HT-29 (cell line): ENCODE measurements around the gene RAET1G. TPM values are rescaled to one million over a fixed set of nuclear protein-coding genes. Genes with fewer than 3 reads are reported as not detected.
"Not testable (repeated sequence)": the region's sequence is repeated elsewhere in the genome, so short reads cannot be mapped to it uniquely, and the experiment has no call there.

Experiments used
- DNase-seq: peaks from one replicate; pipeline ENCODE4 v3.0.0-alpha.2; 2015; ENCODE audit warnings: low spot score
- total RNA-seq: library from RNA; depleted of rRNA; stranded (reverse); fragments of >200 nt; shearing (Covaris generic); gene quantifications from 2 replicates; pipeline ENCODE4 v1.2.3, GENCODE V29; 2014

Gene RAET1G
- total RNA-seq, 1 experiment from 2014 or later, result 0.51 TPM

DNA sequence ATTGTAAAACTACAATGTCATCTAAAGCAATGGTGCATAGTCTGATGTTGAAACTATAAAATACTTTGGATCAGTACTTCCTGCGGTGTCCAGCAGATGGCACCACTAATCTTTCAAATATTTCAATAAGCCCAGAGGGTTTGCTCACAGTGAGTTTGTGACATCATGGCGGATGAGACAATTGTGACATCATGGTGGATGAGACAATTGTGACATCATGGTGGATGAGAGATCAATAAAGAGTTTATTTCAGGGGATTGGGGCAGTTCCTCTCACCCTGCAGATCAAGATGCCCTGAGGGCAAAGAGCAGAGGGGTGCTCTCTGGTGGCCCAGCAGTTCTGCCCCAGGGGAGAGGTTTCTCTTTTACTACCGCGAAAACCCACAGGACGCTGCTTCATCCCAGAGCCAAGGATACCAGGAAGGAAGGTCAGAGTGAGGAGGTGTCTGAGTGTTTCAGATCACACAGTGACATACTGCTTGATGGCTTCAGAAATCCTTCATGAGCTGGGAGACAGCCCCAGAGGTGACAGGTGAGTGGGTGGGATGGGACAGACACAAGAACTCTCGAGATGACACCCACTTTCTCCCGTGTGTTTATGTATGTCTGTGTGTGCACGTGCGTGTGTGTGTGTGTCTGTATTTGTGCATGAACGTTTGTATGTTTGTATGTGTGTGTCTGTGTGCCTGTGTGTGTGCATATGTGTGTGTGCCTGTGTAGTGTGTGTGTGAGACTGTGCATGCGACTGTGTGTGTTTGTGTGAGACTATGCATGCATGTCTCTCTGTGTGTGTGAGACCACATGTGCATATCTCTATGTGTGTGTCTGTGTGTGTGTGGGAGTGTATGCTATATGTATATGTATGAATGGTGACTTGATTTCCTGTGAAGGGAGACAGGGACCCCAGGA, 11.6 kb upstream of the RAET1G start:
- DNase-seq, result peak; percentile 83

DNA sequence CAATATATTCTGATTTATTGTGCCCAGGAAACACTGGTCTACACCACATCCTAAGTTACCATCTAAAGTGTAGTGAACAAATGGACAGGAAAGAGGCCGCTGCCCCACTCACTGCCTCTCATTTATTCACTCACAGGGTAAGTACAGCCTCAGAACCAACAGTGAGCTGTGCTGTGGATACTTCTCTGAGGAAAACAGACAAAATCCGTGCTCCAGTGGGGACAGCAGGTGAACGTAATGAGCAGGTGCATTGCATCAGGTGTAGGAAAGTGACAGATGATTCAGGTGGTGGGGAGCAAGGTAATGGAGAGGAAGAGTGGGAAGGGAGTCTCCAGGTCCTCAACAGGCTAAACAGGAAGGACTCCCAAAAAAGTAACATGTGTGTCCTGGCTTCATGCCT, 10.5 kb upstream of the RAET1G start:
- DNase-seq, result no peak

DNA sequence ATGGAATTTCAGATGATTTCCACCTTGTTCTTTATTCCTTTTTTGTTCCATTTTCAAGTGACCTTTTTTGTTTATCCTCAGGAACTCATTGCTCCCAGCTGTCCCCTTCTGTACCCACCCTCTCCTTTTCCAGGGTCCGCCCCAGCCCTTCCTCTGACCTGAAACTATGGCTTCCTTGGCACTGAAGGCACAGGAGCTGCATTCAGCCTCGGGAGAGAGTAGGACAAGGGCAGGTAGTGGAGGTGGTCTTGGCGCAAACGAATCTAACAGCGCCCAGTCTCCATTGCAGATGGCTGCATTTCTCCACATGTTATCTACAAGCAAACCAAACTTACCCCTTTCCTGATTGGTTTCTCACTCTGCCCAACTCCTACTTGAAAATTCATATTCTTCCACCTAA, 10.1 kb upstream of the RAET1G start:
- DNase-seq, result no peak

DNA sequence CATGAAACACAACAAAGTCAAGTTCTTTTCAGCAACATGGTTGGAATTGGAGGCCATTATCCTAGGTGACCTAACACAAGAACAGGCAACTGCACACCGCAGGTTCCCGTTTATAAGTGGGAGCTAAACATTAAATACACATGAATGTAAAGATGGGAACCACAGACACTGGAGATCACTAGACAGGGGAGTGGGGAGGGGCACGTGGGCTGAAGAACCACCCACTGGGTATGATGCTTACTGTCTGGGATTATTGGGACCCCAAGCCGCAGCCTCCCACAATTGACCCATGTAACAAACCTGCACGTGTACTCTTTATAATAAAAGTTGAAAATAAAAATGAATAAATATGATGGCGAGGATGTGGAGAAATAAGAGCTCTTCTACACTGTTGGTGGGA, 8.6 kb upstream of the RAET1G start:
- DNase-seq, result no peak

DNA sequence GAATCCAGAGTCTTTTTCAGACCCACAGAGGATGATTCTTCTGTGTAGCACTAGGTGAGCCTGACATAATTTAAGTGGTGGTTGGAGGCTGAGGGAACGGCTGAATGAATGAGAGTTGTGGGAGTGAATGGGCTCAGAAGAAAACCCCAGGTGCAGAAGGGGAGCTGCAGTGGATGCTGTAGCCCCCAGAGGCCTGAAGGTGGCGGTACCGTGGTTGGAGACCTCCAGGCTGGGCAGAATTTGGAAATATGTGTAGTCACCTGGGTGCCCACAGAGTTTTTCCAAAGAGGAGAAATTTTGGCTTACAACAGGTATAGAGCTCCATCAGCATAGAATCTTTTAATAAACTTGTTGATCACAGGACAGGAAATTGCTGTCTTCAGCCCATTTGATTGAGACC, 6.5 kb upstream of the RAET1G start:
- DNase-seq, result no peak

DNA sequence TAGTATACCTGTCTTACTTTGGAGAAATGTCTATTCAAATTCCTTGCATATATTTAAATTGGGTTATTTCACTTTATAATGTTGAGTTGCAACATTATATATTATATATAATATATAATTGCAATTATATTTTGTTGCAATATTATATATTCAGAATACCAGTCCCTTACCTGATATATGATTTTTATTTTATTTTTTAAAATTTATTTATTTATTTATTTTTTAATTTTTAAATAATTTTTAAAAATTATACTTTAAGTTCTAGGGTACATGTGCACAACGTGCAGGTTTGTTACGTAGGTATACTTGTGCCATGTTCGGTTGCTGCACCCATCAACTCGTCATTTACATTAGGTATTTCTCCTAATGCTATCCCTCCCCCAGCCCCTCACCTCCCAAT, 4.1 kb upstream of the RAET1G start:
- DNase-seq, result not testable (repeated sequence)

DNA sequence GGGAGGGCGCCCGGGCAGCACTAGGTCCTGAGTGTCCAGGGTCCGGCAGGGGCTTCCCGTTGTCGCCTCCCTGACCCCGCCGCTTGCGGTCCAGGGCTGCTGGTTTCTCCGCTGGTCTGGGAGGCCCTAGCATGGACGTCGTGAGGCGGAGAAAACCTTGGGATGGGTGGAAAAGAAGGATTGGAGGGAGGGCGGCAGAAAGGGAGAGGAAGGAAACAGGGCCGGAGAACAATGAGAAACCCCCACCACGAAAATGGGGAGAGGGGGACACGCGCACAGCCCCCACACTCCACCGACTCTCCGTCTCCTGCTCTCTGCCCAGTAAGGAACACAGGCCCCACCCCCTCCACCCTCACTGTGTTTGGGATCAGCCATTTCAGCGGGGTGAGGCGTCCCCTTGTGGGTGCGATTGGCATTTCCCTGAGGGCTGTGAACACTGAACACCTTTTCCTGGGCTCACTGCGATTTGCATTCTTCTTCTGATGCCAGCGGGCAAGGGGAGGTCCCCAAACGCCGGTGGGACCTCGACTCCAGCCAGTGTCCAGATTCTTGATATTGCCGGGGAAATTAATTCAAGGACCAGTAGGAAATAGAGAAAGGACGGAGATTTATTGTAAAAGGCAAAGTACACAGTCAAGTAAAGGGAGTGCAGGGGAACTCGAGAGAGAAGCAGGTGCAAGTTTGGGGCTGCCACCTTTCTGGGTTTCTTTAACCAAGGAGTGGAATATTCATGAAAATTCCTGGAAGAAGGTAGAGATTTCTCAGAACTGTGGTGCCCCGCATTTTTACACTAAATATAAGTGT, 3.3 kb upstream of the RAET1G start:
- peak; percentile 89 for DNase-seq

DNA sequence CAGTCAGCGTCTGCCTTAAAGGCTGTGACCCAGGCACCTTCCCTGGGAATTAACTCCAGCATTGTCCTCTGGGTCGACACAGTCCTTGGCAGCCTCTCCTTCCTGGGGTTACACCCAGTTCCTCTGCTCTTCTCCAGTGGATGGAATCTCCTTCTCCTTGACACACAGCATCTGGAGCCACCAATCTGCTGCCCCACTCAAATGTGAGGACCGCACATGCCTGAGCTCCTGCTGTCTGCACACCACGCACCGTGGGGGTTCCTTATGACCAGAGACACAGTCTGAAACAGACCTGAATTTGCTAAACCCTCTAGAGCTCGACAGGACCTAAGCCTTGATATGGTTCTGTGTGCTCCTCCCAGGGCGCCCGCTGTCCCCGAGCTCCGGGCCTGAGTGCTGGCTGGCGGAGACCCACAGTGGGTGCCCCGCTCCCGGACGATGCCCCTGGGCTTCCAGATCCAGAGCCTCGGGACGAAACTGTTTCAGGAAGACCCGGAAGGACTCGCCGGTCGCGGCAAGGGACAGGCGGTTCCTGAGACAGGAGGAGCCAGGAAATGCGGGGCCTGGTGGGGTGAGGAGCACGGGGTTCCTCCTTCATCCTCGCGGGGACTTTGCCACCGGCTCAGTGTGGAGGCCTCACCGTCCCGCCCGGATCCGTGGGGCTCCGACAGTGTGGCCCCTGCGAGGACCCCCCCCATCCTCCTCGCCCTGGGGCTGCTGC, 2.5 kb upstream of the RAET1G start:
- peak; percentile 9 for DNase-seq

DNA sequence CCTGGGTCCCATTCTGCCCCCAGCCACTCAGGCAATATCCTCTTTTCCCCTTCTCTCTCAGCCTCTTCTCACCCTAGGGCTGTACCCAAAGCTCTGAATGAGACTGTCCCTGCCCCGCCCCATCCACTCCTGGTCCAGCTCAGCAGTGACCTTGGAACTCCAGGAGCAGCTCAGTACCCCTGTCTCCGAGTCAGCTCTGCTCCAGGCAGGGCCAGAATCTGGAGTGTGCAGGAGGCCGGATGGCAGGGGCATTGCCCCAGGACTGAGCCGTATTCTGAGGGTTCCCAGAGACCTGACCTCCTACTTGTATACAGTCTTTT, 2.0 kb upstream of the RAET1G start:
- DNase-seq, result no peak

DNA sequence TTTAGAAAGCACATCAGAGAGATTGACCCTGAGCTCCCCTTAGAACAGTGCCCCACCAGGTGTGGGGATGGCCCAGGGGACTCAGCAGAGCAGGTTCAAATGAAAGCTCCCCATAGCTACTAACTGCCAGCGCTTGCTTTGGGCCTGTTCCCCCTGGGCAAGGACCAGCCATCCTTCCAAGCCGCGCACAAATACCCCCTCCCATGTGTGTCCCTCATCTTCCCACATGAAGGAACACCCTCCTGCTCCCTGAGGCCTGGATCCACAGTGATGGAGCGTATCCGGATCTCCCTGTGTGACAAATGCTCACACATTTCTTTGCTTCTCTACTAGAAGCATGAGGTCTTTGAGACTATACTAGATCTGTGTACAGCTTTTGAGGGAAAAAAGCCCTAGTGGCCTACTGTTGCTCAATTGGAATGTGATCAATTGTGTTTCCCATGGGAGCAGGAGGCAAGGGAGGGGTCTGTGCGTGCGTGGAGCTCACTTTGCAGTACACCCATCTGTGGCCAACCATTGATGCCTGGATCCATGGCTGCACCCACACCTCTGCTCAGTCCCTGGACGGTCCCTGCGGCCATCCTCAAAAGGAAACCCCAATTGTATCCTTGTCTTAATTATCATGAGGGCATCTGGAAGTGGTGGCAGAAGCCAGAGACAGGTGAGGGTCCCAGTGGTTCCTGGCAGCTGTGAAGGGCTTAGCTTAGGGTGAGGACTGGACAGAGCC, 1.4 kb upstream of the RAET1G start:
- no peak for DNase-seq

DNA sequence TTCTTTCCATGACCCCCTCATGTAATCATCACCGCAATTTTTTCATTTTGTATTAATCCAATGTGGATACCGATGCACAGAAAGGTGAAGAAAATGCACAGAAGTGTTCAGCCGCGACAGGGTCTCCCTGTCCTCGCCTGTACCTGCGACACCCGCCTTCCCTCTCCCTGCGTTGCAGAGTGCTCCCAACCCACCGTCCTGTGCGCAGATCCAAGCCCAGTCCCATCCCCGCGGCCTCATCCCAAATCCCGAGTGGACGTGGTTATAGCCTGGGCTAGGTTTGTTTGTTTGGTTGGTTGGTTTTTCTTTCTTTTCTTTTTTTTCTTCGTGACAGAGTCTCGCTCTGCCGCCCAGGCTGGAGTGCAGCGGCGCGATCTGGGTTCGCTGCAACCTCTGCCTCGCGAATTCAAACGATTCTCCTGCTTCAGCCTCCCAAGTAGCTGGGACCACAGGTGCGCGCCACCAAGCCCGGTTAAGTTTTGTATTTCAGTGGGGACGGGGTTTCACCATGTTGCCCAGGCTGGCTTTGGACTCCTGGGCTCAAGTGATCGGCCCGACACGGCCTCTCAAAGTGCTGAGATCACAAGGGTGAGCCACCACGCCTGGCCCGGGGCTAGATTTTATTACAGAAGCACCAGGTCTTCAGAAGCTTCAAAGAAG, 536 bp upstream of the RAET1G start:
- no peak for DNase-seq

DNA sequence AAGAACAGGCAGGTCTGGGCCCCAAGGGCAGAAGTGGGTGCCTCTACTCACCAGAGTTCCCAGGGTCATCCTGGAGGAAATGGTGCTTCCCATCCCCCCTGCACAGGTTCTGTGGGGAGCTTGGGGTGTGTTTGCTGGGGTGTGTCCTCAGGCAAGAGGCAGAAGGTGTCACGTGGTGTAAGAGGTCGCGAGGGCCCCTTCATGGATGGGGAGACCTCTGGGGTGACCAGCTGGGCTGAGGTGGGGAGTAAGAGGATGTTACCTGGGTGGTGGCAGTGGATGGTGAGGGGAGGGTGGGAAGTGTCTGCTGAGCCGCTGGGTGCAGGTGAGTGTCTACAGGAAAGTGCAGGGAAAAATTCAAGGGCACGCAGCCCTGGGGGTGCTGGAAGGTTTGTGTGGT, 830 bp downstream of the RAET1G start:
- not testable (repeated sequence) for DNase-seq

DNA sequence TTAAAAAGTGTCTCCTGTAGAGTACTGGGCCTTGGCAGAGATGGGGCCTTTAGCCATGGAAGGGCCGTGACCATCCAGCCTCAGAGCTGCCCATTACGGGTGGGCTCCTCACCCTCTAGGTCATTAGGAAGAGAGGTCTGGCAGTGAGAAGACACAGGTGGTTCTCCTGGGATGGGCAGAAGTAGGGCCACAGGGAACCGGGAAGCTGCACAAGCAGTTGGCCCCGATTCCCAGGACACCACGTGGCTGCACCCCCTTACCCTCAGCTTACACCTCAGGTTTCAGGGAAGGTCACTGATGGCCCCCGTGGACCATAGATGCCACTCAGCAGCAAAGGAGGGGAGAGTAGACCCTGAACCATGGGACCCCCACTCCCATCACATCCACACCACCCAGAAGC, 1.6 kb downstream of the RAET1G start:
- no peak for DNase-seq

DNA sequence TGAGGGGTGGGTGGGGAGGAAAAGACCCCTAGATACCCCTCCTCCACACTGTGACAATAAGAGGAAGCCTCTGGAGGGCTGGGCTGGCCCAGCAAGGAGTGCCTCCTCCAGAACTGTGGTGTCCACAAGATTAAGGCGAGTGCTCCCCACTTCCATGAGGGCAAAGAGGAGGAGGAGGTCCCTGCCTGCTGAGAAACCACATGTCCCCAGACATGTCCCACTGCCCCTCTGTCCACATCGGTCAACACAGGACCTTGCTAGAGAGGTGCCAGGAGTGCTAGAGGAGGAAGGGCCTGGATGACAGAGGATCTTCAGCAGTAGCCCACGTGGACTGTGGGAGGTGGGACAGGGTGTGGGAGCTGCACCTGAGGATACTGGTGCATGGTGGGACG, 3.1 kb downstream of the RAET1G start:
- no peak for DNase-seq

DNA sequence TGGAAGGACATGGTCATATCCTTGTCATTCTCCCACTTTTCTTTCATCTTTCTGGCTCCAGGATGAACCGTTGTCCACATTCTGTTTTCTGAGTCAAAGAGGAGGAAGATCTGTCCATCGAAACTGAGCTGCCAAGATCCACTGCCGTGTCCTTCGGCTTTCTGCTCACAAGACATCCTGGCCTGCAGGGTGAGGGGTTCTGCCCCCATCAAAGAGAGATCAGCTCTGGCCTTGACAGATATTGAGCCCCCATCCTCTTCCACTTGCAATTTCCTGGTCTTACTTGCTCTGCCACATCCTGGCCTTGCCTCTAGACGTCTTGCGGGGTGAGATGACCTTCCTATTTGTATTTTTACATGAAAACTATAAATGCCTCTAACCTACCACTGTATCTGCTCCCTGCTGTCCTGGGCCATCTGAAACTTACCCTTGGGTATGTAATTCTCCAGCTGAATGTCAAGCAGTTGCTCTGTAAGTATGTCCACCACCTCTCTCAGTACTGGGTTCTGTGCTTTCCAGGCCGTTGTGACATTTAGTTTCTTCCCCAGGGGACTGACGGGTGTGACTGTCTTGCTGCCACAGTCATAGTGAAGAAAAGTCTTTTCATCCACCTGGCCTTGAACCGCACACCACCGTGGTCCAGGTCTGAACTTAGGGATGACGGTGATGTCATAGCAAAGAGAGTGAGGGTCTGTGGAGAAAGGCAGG, 3.6 kb downstream of the RAET1G start:
- DNase-seq, result not testable (repeated sequence)

DNA sequence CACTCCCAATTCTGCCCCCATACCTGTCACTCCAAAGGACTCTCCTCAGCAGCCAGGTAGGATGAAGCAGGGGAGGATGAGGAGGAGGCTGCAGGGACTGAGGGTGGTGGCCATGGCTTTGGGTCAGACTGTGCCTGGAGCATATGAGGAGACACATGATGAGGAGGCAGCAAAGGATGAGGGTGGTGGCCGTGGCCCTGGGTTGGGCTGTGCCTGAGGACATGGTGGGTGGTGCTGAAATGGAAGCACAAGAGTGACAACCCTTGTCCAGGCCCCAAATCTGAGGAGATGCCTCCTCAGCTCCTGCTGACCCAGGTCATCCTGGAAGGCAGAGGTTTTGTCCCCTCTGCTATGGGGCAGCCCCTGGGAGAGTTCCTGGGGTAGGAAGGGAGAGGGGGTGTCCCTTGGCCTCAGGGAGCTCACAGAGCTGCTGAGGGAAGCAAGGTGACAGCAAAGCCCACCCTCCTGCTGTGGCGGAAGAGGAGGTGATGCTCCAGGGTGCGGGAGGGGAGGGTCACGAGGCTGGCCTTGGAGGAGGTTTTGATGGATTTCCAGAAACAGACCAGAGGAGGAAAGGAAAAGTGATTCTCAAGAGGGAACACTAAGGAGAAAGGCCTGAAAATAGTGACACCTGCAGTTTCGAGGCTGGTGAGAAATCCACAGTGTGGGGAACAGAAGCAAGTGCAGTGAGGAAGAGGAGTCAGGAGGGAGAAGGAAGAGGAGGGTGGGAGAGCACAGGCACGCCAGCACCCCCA, 4.6 kb downstream of the RAET1G start:
- DNase-seq, result no peak

DNA sequence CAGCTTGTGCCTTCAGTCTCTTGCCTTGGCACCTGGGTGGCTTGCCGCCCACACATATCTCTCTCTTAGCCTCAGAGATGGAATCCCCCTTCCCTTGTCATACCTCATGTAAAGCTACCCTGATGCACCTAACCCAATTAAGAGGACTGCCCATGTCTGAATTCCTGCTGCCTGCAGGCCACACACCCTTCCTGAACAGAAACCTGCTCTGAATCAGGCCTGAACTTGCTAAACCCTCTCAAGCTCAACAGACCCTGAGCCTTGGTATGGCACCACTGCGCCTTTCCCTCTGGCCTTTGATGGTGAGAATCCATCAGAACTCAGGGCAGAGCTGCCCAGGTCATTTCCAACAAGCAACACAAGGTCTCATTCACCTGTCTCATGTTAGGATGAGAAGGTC, 5.2 kb downstream of the RAET1G start:
- no peak for DNase-seq

DNA sequence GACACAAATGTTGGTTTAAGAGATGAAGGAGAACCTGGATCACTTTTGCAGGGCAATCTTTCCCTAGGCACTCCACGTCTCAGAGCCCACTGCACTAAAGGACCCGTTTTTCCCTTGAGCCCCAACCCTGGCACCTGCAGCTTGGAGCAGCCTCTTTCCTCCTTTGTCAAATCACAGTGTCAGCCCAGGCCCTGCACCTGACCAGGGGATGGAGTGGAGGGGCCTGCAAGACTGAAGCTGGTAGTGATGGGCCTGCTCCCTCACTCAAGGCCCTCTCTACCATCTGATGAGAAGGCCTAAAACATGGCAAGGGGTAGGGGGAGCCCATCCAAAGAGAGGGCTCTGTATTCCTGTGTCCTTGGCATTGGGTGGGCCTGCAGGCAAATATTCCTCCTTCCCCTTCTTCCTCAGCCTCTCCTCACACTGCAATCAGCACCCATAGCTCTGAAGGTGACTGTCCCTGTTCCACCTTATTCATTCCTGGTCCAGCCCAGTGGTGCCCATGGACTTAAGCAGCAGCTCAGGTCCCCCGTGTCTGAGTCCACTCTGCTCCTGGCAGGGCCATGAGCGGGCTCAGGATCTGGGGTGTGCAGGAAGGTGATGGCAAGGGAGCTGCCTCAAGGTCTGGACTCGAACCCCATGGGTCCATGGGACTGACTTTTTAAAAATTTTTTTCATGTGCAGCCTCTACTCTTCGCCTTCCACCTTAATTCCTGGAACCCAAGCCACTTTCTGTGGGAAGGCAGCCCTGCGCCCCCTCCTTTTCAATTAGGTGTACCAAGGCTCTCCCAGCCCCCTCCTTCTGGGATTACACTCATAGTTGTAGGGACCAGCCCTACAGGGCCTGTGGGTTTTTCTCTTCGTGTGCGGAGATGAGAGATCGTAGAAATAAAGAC, 6.7 kb downstream of the RAET1G start:
- DNase-seq, result no peak
